ENCODE results near the gene CENPU. TPM values are rescaled to one million over a fixed set of nuclear protein-coding genes. Genes with fewer than 3 reads are reported as not detected.

Gene CENPU
- total and polyA plus RNA-seq, 2 of the 13 experiments (the other 11 are each of a cell fraction or from before 2014, with no cell fraction given) = 11.7 to 35.8 TPM

- TF ChIP-seq KIAA2018 (CRISPR knock-in tag; IDR thresholded peaks at IDR 0.05; ENCODE audit: borderline replicate concordance) = peak; percentile 86; the same call in 1 of the 2 replicates
- TF ChIP-seq ZNF780A (CRISPR knock-in tag; IDR thresholded peaks at IDR 0.05) = peak; percentile 44; the same call in 1 of the 2 replicates
- TF ChIP-seq YEATS4 (CRISPR knock-in tag; IDR thresholded peaks at IDR 0.05; ENCODE audit: borderline replicate concordance) = peak; percentile 95
- TF ChIP-seq ZC3H13 (CRISPR knock-in tag; IDR thresholded peaks at IDR 0.05) = peak; percentile 89; the same call in 1 of the 2 replicates
- no peak for TF ChIP-seq ZNF570 (CRISPR knock-in tag; IDR thresholded peaks at IDR 0.05; ENCODE audit: borderline replicate concordance)
- peak; percentile 91 for TF ChIP-seq THAP11 (CRISPR knock-in tag; IDR thresholded peaks at IDR 0.05)
- TF ChIP-seq ZNF326 (CRISPR knock-in tag; IDR thresholded peaks at IDR 0.05; ENCODE audit: borderline replicate concordance) = no peak
- TF ChIP-seq THAP8 (CRISPR knock-in tag; IDR thresholded peaks at IDR 0.05; ENCODE audit: borderline replicate concordance) = peak; percentile 23; the same call in 1 of the 2 replicates
- TF ChIP-seq ATF7-NPFF (CRISPR knock-in tag; IDR thresholded peaks at IDR 0.05; ENCODE audit: low read depth) = peak; percentile 99
- peak; percentile 94; the same call in 1 of the 2 replicates for TF ChIP-seq PAWR (CRISPR knock-in tag; IDR thresholded peaks at IDR 0.05; ENCODE audit: borderline replicate concordance)
- TF ChIP-seq ZNF510 (CRISPR knock-in tag; IDR thresholded peaks at IDR 0.05; ENCODE audit: low read depth) = peak; percentile 95
- 0 out of 2 replicates have a peak, but pooled peaks have one; percentile 65 for TF ChIP-seq RBAK (CRISPR knock-in tag; IDR thresholded peaks at IDR 0.05)
- TF ChIP-seq KAT2B (IDR thresholded peaks at IDR 0.05; ENCODE audit: borderline replicate concordance, low read depth, low read length) = no peak
- TF ChIP-seq ZNF710 (CRISPR knock-in tag; IDR thresholded peaks at IDR 0.05; ENCODE audit: borderline replicate concordance) = peak; percentile 93
- TF ChIP-seq GABPB1 (CRISPR knock-in tag; IDR thresholded peaks at IDR 0.05) = peak; percentile 89
These were observed at the start of gene CENPU (continued) for GRCh38 chr4:184733654-184734524.
